Endothelial cell of umbilical vein (primary cell): ENCODE results near the gene LDLRAD3.

ENCODE experiments used
- FOS ChIP-seq: IDR thresholded peaks from 2 replicates; pipeline ENCODE4 v1.6.1; 2011; ENCODE audit warnings: mild to moderate bottlenecking, low read length, moderate library complexity, borderline replicate concordance; ENCODE audit not compliant: insufficient read depth
- MYC ChIP-seq: IDR thresholded peaks from one replicate; pipeline ENCODE4 v1.6.1; 2011; ENCODE audit warnings: mild to moderate bottlenecking, low read depth, low read length
- POLR2A ChIP-seq: IDR thresholded peaks from 2 replicates; pipeline ENCODE4 v1.6.1; 2012; ENCODE audit warnings: low read depth, mild to moderate bottlenecking, control low read depth, low read length
- TF ChIP-seq, protein P1 (sequence below), 2 donors: IDR thresholded peaks; 1 replicate in 1 of 2; 2 replicates in 1 of 2; pipeline ENCODE4 v1.5.1; 2011; ENCODE audit warnings: low read length in 2 of 2, mild to moderate bottlenecking in 2 of 2, moderate library complexity in 2 of 2, control low read depth in 1 of 2, inconsistent platforms in 1 of 2, low read depth in 1 of 2; ENCODE audit not compliant: insufficient read depth in 1 of 2; ENCODE audit errors: extremely low read depth in 1 of 2

DNA sequence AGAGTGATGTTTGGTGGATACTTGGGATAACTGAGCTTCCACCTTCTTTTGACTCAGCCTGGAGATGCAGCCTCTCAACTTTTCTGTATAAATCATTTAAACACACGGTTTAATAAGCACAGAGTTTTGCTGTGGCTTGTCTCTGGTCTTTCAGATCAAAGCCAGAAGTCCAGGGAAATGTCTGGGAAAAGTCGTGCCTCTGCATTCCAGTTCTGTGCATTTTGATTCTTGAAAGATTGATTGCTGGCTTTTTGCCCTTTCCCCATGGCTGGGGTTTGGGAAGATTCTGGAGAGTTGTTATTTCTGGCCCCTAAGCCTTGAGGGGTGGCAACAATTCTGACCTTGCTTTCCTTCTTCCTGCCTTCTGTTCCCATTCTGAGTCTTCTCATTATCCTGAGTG, 191.2 kb downstream of the LDLRAD3 start:
- TF ChIP-seq, protein P1, sequence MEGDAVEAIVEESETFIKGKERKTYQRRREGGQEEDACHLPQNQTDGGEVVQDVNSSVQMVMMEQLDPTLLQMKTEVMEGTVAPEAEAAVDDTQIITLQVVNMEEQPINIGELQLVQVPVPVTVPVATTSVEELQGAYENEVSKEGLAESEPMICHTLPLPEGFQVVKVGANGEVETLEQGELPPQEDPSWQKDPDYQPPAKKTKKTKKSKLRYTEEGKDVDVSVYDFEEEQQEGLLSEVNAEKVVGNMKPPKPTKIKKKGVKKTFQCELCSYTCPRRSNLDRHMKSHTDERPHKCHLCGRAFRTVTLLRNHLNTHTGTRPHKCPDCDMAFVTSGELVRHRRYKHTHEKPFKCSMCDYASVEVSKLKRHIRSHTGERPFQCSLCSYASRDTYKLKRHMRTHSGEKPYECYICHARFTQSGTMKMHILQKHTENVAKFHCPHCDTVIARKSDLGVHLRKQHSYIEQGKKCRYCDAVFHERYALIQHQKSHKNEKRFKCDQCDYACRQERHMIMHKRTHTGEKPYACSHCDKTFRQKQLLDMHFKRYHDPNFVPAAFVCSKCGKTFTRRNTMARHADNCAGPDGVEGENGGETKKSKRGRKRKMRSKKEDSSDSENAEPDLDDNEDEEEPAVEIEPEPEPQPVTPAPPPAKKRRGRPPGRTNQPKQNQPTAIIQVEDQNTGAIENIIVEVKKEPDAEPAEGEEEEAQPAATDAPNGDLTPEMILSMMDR (IDR thresholded peaks at IDR 0.05; ENCODE audit: extremely low read depth in 1 of 2, insufficient read depth in 1 of 2, low read depth in 1 of 2, low read length in 2 of 2): no peak
- TF ChIP-seq FOS (no peak), MYC (no peak), POLR2A (no peak)
